Measurements from ENCODE around the gene SCARF2.
"Not testable (repeated sequence)": the region's sequence is repeated elsewhere in the genome, so short reads cannot be mapped to it uniquely, and the experiment has no call there.

SCARF2 gene

GRCh38 chr22:20422271-20423007, 15.2 kb downstream of the SCARF2 start:
- no peak for DNase-seq (ENCODE audit: low spot score)
- no peak for TF ChIP-seq CTCF (IDR thresholded peaks at IDR 0.05; ENCODE audit: extremely low read depth, missing control alignments)

DNA sequence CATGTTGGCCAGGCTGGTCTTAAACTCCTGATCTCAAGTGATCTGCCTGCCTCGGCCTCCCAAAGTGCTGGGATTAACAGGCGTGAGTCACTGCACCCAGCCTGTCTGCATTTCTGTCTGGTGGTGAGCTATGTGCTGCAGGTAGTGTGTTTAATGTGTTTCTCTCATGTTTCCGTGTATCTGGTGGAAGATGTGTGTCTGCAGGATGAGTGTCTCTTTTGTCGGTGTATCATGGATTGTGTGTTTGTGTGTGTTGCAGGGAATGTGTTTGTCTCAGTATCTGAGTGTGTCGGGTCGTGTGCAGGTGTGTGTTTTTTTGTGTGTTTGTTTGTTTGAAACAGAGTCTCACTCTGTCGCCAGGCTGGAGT, 16.1 kb downstream of the SCARF2 start:
- TF ChIP-seq CTCF (IDR thresholded peaks at IDR 0.05; ENCODE audit: extremely low read depth, missing control alignments): no peak
- DNase-seq (ENCODE audit: low spot score): no peak

- no peak for DNase-seq (ENCODE audit: low spot score)
- no peak for TF ChIP-seq CTCF (IDR thresholded peaks at IDR 0.05; ENCODE audit: extremely low read depth, missing control alignments)
Measured at GRCh38 chr22:20420157-20420842, 17.3 kb downstream of the SCARF2 start.

GRCh38 chr22:20419664-20419951, 18.0 kb downstream of the SCARF2 start:
- DNase-seq (ENCODE audit: low spot score): no peak
- TF ChIP-seq CTCF (IDR thresholded peaks at IDR 0.05; ENCODE audit: extremely low read depth, missing control alignments): no peak

GRCh38 chr22:20418211-20418788, 19.3 kb downstream of the SCARF2 start:
- peak; percentile 57 for TF ChIP-seq CTCF (IDR thresholded peaks at IDR 0.05; ENCODE audit: extremely low read depth, missing control alignments)
- peak; percentile 86 for DNase-seq (ENCODE audit: low spot score)

- not testable (repeated sequence) for DNase-seq (ENCODE audit: low spot score)
Measured at GRCh38 chr22:20415699-20416098, 21.9 kb downstream of the SCARF2 start.

DNA sequence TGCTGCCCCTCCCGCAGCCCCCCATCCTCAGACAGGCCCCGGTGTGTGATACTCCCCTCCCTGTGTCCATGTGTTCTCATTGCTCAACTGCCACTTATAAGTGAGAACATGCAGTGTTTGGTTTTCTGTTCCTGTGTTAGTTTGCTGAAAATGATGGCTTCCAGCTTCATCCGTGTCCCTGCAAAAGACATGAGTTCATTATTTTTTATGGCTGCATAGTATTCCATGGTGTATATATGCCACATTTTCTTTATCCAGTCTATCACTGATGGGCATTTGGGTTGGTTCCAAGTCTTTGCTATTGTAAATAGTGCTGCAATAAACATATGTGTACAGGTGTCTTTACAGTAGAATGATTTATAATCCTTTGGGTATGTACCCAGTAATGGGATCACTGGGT, 22.4 kb downstream of the SCARF2 start:
- DNase-seq (ENCODE audit: low spot score): not testable (repeated sequence)

GRCh38 chr22:20414450-20414849, 23.2 kb downstream of the SCARF2 start:
- TF ChIP-seq CTCF (IDR thresholded peaks at IDR 0.05; ENCODE audit: extremely low read depth, missing control alignments): no peak
- DNase-seq (ENCODE audit: low spot score): no peak

Data from GM20000 (cell line).